IMR-90 (cell line): ENCODE measurements around the gene ALKBH7. TPM values are rescaled to one million over a fixed set of nuclear protein-coding genes. Genes with fewer than 3 reads are reported as not detected.

ENCODE experiments used
- microRNA-seq, 2 experiments: library from miRNA; stranded (forward) in 1 of 2; unstranded in 1 of 2; fragments of 10-50 nt in 1 of 2; fragments of <30 nt in 1 of 2; gene quantifications in 1 of 2; microRNA quantifications in 1 of 2; one replicate each; pipeline versions ENCODE3 to v1.1.0; 2013 to 2020; ENCODE audit not compliant: insufficient read depth in 1 of 2, insufficient read length in 1 of 2, unreplicated experiment in 1 of 2
- polyA plus RNA-seq, 3 experiments: library from polyadenylated mRNA; depleted of rRNA; stranded (reverse); fragments of >200 nt; gene quantifications; 2 replicates each; pipeline ENCODE4 v1.2.3, GENCODE V29; 2012; ENCODE audit warnings: low replicate concordance in 1 of 3
- small RNA-seq, 5 experiments: library from RNA; depleted of rRNA; stranded (forward); fragments of <200 nt; gene quantifications; one replicate each; pipeline ENCODE3, GENCODE V24; 2012
- total RNA-seq: library from RNA; depleted of rRNA; stranded (reverse); fragments of >200 nt; gene quantifications from 2 replicates; pipeline ENCODE4 v1.2.3, GENCODE V29; 2012; rRNA removed

The ALKBH7 gene
- total and polyA plus RNA-seq, 2 of the 4 experiments (the other 2 are of a cell fraction), result 9.3 to 22.5 TPM

Small RNA genes lying within 50 kb of the gene (microRNA-seq; reads per million reads assigned to microRNA genes)
- gene MIR3940 (ENCODE audit: unreplicated experiment) (4.4 reads per million, percentile 7 among the genes with 10 or more reads in this experiment), gene MIR6790 (ENCODE audit: insufficient read depth in 1 of 2, insufficient read length in 1 of 2, unreplicated experiment in 1 of 2) (0 to 4.1 reads per million in 2 experiments), gene MIR6885 (ENCODE audit: insufficient read depth in 1 of 2, insufficient read length in 1 of 2, unreplicated experiment in 1 of 2) (1.1 to 9.3 reads per million in 2 experiments)

Small RNA genes lying within 50 kb of the gene (small RNA-seq; reads per million reads assigned to genes)
- gene MIR6790 (0 reads per million in 5 experiments), gene MIR6885 (0 reads per million in 5 experiments)

Other genes with a start within 250 kb of the ALKBH7 start
- gene ACSBG2, start 237.1 kb upstream of the ALKBH7 start, total RNA-seq, result not detected in 2 replicates
- not detected in 2 replicates for gene ACSBG2, start 237.1 kb upstream of the ALKBH7 start, polyA plus RNA-seq (2012; rRNA removed)
- 1.3 and 1.7 TPM in 2 replicates for gene MLLT1, start 92.8 kb upstream of the ALKBH7 start, total RNA-seq
- gene MLLT1, start 92.8 kb upstream of the ALKBH7 start, polyA plus RNA-seq (2012; rRNA removed), result 30.6 and 45.4 TPM in 2 replicates
- not detected in 2 replicates for gene ACER1, start 39.2 kb upstream of the ALKBH7 start, total RNA-seq
- 0.11 TPM in 1 of 2 replicates, not detected in the other for gene ACER1, start 39.2 kb upstream of the ALKBH7 start, polyA plus RNA-seq (2012; rRNA removed)
- gene CLPP, start 11.3 kb upstream of the ALKBH7 start, total RNA-seq, result 42.3 and 48.0 TPM in 2 replicates
- 103 and 130 TPM in 2 replicates for gene CLPP, start 11.3 kb upstream of the ALKBH7 start, polyA plus RNA-seq (2012; rRNA removed)
- 0.54 and 0.56 TPM in 2 replicates for gene PSPN, start 3.1 kb downstream of the ALKBH7 start, total RNA-seq
- 0.34 and 0.37 TPM in 2 replicates for gene PSPN, start 3.1 kb downstream of the ALKBH7 start, polyA plus RNA-seq (2012; rRNA removed)
- gene GTF2F1, start 20.4 kb downstream of the ALKBH7 start, total RNA-seq, result 43.7 and 53.0 TPM in 2 replicates
- 50.4 and 51.4 TPM in 2 replicates for gene GTF2F1, start 20.4 kb downstream of the ALKBH7 start, polyA plus RNA-seq (2012; rRNA removed)
- gene KHSRP, start 52.0 kb downstream of the ALKBH7 start, total RNA-seq, result 31.9 and 34.4 TPM in 2 replicates
- gene KHSRP, start 52.0 kb downstream of the ALKBH7 start, polyA plus RNA-seq (2012; rRNA removed), result 93.7 and 103 TPM in 2 replicates
- not detected in 2 replicates for gene SLC25A41, start 61.0 kb downstream of the ALKBH7 start, total RNA-seq
- gene SLC25A41, start 61.0 kb downstream of the ALKBH7 start, polyA plus RNA-seq (2012; rRNA removed), result 0.14 TPM in 1 of 2 replicates, not detected in the other
- gene SLC25A23, start 87.0 kb downstream of the ALKBH7 start, total RNA-seq, result 7.0 and 7.8 TPM in 2 replicates
- 7.6 and 8.2 TPM in 2 replicates for gene SLC25A23, start 87.0 kb downstream of the ALKBH7 start, polyA plus RNA-seq (2012; rRNA removed)
- gene CRB3, start 91.5 kb downstream of the ALKBH7 start, total RNA-seq, result not detected in 2 replicates
- gene CRB3, start 91.5 kb downstream of the ALKBH7 start, polyA plus RNA-seq (2012; rRNA removed), result not detected in 2 replicates
- gene DENND1C, start 109.0 kb downstream of the ALKBH7 start, total RNA-seq, result not detected in 2 replicates
- not detected in 2 replicates for gene DENND1C, start 109.0 kb downstream of the ALKBH7 start, polyA plus RNA-seq (2012; rRNA removed)
- not detected in 2 replicates for gene TUBB4A, start 129.5 kb downstream of the ALKBH7 start, total RNA-seq
- gene TUBB4A, start 129.5 kb downstream of the ALKBH7 start, polyA plus RNA-seq (2012; rRNA removed), result not detected in 2 replicates
- gene TNFSF9, start 158.2 kb downstream of the ALKBH7 start, total RNA-seq, result not detected in 2 replicates
- 0.10 and 0.11 TPM in 2 replicates for gene TNFSF9, start 158.2 kb downstream of the ALKBH7 start, polyA plus RNA-seq (2012; rRNA removed)
- not detected in 2 replicates for gene CD70, start 218.4 kb downstream of the ALKBH7 start, total RNA-seq
- gene CD70, start 218.4 kb downstream of the ALKBH7 start, polyA plus RNA-seq (2012; rRNA removed), result not detected in 2 replicates